Colonic mucosa (tissue), 4 donors: ENCODE measurements around the gene BTNL8. TPM values are rescaled to one million over a fixed set of nuclear protein-coding genes. Genes with fewer than 3 reads are reported as not detected.

Experiments
- DNase-seq: peaks from one replicate; pipeline ENCODE4 v3.0.0-alpha.2; 2020
- H3K27ac ChIP-seq: fragments of 200-600 bp; one replicate; pipeline ENCODE4 v1.8.0; 2021
- H3K27me3 ChIP-seq: fragments of 200-600 bp; one replicate; pipeline ENCODE4 v1.8.0; 2021
- H3K36me3 ChIP-seq: fragments of 200-600 bp; one replicate; pipeline ENCODE4 v1.8.0; 2021
- H3K4me1 ChIP-seq: fragments of 200-600 bp; one replicate; pipeline ENCODE4 v1.8.0; 2021; ENCODE audit warnings: mild to moderate bottlenecking
- H3K4me3 ChIP-seq: fragments of 200-600 bp; one replicate; pipeline ENCODE4 v1.8.0; 2021
- H3K9ac ChIP-seq, 2 donors: one replicate each; pipeline ENCODE4 v1.7.0; 2013; ENCODE audit warnings: control low read depth in 2 of 2, low read depth in 2 of 2, low read length in 2 of 2
- H3K9me3 ChIP-seq: fragments of 200-600 bp; one replicate; pipeline ENCODE4 v1.8.0; 2021
- CTCF ChIP-seq: fragments of 200-600 bp; IDR thresholded peaks from one replicate; pipeline ENCODE4 v1.8.0; 2022; ENCODE audit warnings: antibody characterized with exemption, mild to moderate bottlenecking
- intact Hi-C: fragments of 100-400 bp; cut with DNase I; formaldehyde crosslinking; loops from one replicate; pipeline ENCODE4 v1.14.1; 2022
- total RNA-seq, 2 donors: library from RNA; stranded (reverse); fragmentation: NEBNext Ultra II Directional in 1 of 2; extraction: Animal tissue kit (Norgen Biotek cat#: 25700) in 1 of 2; gene quantifications; one replicate each; pipeline ENCODE4 v1.2.1, GENCODE V29; 2021
- donor health status: healthy.
- donor health status: DM: no; HTN: no; CAD: no.
- donor health status: DM: no; HTN: no; CAD: no.

The BTNL8 gene
- total RNA-seq, 2 donors from 2014 or later = 51.6 to 88.1 TPM

GRCh38 chr5:180909782-180910181 is 10.8 kb downstream of the BTNL8 start:
- H3K27me3 ChIP-seq = no peaks in the 10 kb centered on the region
- no peak for DNase-seq
- H3K9ac ChIP-seq = no peak overlapping the region
- no peaks in the 10 kb centered on the region for H3K36me3 ChIP-seq
- intact Hi-C loops = no loop called here
- no peak overlapping the region for H3K27ac ChIP-seq
- no peak for TF ChIP-seq CTCF
- no peak overlapping the region for H3K4me3 ChIP-seq
- H3K4me1 ChIP-seq = no peaks in the 10 kb centered on the region
- H3K9me3 ChIP-seq = no peaks in the 10 kb centered on the region

GRCh38 chr5:180910182-180910581 is 11.2 kb downstream of the BTNL8 start:
- no peaks in the 10 kb centered on the region for H3K4me1 ChIP-seq
- TF ChIP-seq CTCF = no peak
- H3K9ac ChIP-seq = no peak overlapping the region
- no peaks in the 10 kb centered on the region for H3K27me3 ChIP-seq
- no peaks in the 10 kb centered on the region for H3K36me3 ChIP-seq
- DNase-seq = no peak
- H3K27ac ChIP-seq = no peak overlapping the region
- intact Hi-C loops = no loop called here
- no peaks in the 10 kb centered on the region for H3K9me3 ChIP-seq
- no peak overlapping the region for H3K4me3 ChIP-seq

GRCh38 chr5:180910735-180911134 is 11.8 kb downstream of the BTNL8 start:
- Histone ChIP-seq H3K36me3 (no peaks in the 10 kb centered on the region), H3K27ac (no peak overlapping the region), H3K9me3 (no peaks in the 10 kb centered on the region)

GRCh38 chr5:180914646-180915045 is 15.7 kb downstream of the BTNL8 start:
- no peak overlapping the region for H3K9ac ChIP-seq
- no peak overlapping the region for H3K27ac ChIP-seq
- H3K36me3 ChIP-seq = no peaks in the 10 kb centered on the region
- no peak for DNase-seq
- no peak overlapping the region for H3K4me3 ChIP-seq
- no peaks in the 10 kb centered on the region for H3K4me1 ChIP-seq
- H3K27me3 ChIP-seq = no peaks in the 10 kb centered on the region
- TF ChIP-seq CTCF = no peak
- no peaks in the 10 kb centered on the region for H3K9me3 ChIP-seq
- intact Hi-C loops = no loop called here

More at GRCh38 chr5:180910735-180911134, 11.8 kb downstream of the BTNL8 start:
- DNase-seq = no peak
- no peak overlapping the region for H3K9ac ChIP-seq
- H3K4me3 ChIP-seq = no peak overlapping the region
- H3K4me1 ChIP-seq = no peaks in the 10 kb centered on the region
- intact Hi-C loops = no loop called here
- TF ChIP-seq CTCF = no peak
- no peaks in the 10 kb centered on the region for H3K27me3 ChIP-seq

- Histone ChIP-seq H3K9ac (no peak overlapping the region), H3K27ac (no peak overlapping the region), H3K36me3 (no peaks in the 10 kb centered on the region), H3K4me1 (no peaks in the 10 kb centered on the region), H3K4me3 (no peak overlapping the region), H3K9me3 (no peaks in the 10 kb centered on the region), H3K27me3 (no peaks in the 10 kb centered on the region)
- no peak for TF ChIP-seq CTCF
- intact Hi-C loops = no loop called here
- DNase-seq = no peak
Measured at GRCh38 chr5:180915924-180916323, 17.0 kb downstream of the BTNL8 start.

- Histone ChIP-seq H3K27ac (no peak overlapping the region), H3K9me3 (no peaks in the 10 kb centered on the region), H3K4me1 (no peaks in the 10 kb centered on the region), H3K36me3 (no peaks in the 10 kb centered on the region), H3K4me3 (no peak overlapping the region), H3K27me3 (no peaks in the 10 kb centered on the region), H3K9ac (no peak overlapping the region)
- intact Hi-C loops = no loop called here
- DNase-seq = no peak
- no peak for TF ChIP-seq CTCF
Measured at GRCh38 chr5:180918380-180918779, 19.4 kb downstream of the BTNL8 start.
